Panc1 (cell line): Measurements from ENCODE around the gene GMDS. TPM values are rescaled to one million over a fixed set of nuclear protein-coding genes. Genes with fewer than 3 reads are reported as not detected.

ENCODE experiments used
- ATAC-seq: fragments of 200-7000 bp; cut with Tn5 transposase; 2 replicates; pipeline ENCODE4 v1.9.1; 2020; ENCODE audit warnings: mild to moderate bottlenecking, moderate library complexity
- BruUV-seq: library from RNA; stranded (reverse); fragments of 400-500 nt; replicated peaks from 2 replicates; lab custom pipeline; 2021; lab: Mats Ljungman, UMichigan
- CTCF ChIA-PET: fragments of 300-600 bp; sonication (Branson Sonifier 250); formaldehyde crosslinking; loops from one replicate; lab custom pipeline; 2022; ENCODE audit warnings: antibody characterized with exemption; lab: Charles Lee
- POLR2A ChIA-PET: fragments of 300-600 bp; sonication (Branson Sonifier 250); formaldehyde crosslinking; loops from one replicate; lab custom pipeline; 2022; ENCODE audit warnings: antibody characterized with exemption; lab: Charles Lee
- DNase-seq: peaks from one replicate; pipeline ENCODE4 v3.0.0-alpha.2; 2010; ENCODE audit warnings: low read depth, low spot score
- H3K27ac ChIP-seq: 2 replicates; pipeline ENCODE4 v1.5.1; 2011; ENCODE audit warnings: mild to moderate bottlenecking, low read length, inconsistent platforms
- H3K27me3 ChIP-seq: fragments of 200-500 bp; sonication (Bioruptor generic); 2 replicates; pipeline ENCODE4 v1.6.0; 2014; ENCODE audit warnings: low read length, inconsistent platforms; ENCODE audit not compliant: control insufficient read depth, insufficient read depth
- H3K36me3 ChIP-seq: fragments of 200-500 bp; sonication (Bioruptor generic); 2 replicates; pipeline ENCODE4 v1.5.1; 2014; ENCODE audit warnings: inconsistent platforms, mild to moderate bottlenecking, low read length, moderate library complexity; ENCODE audit not compliant: control insufficient read depth, insufficient read depth
- H3K4me1 ChIP-seq: 2 replicates; pipeline ENCODE4 v1.5.1; 2011; ENCODE audit warnings: inconsistent platforms, mild to moderate bottlenecking, low read length, moderate library complexity; ENCODE audit not compliant: control insufficient read depth, insufficient read depth
- H3K4me3 ChIP-seq, 2 experiments: 2 replicates each; pipeline ENCODE4 v1.5.1; 2011 to 2012; ENCODE audit warnings: low read depth in 2 of 2, low read length in 2 of 2, mild to moderate bottlenecking in 2 of 2, inconsistent platforms in 1 of 2, moderate library complexity in 1 of 2
- H3K9me3 ChIP-seq: fragments of 200-500 bp; sonication (Bioruptor generic); 2 replicates; pipeline ENCODE4 v1.5.1; 2014; ENCODE audit warnings: low read depth, mild to moderate bottlenecking, inconsistent platforms, low read length, moderate library complexity; ENCODE audit not compliant: control insufficient read depth, insufficient read depth
- POLR2AphosphoS5 ChIP-seq: IDR thresholded peaks from 2 replicates; pipeline ENCODE4 v1.6.1; 2012; ENCODE audit warnings: mild to moderate bottlenecking, low read depth, low read length, moderate library complexity
- SIN3A ChIP-seq: IDR thresholded peaks from 2 replicates; pipeline ENCODE4 v1.6.1; 2012; ENCODE audit warnings: low read depth, mild to moderate bottlenecking, low read length, moderate library complexity, borderline replicate concordance; ENCODE audit not compliant: insufficient read depth
- TCF7L2 ChIP-seq: IDR thresholded peaks from 2 replicates; pipeline ENCODE4 v1.6.1; 2011; ENCODE audit warnings: mild to moderate bottlenecking, low read depth, low read length, inconsistent platforms
- in situ Hi-C: cut with HindIII; loops from 2 replicates; pipeline ENCODE4 v1.10.0; 2016; ENCODE audit warnings: low sequenced_read_pairs, low pct_unique_long_range_greater_than_20kb
- intact Hi-C: fragments of 100-400 bp; cut with micrococcal nuclease; formaldehyde crosslinking; loops from one replicate; pipeline ENCODE4 v1.10.0; 2022; ENCODE audit not compliant: unreplicated experiment
- total RNA-seq: library from RNA; stranded (reverse); gene quantifications from one replicate; pipeline ENCODE4 v1.2.1, GENCODE V29; 2021; ENCODE audit not compliant: unreplicated experiment
- TF ChIP-seq, protein P1 (sequence below): fragments of 450-650 bp; IDR thresholded peaks from 2 replicates; pipeline ENCODE4 v1.5.1; 2017; ENCODE audit warnings: mild to moderate bottlenecking
- TF ChIP-seq, protein P2 (sequence below), 2 experiments: IDR thresholded peaks; 2 replicates each; pipeline ENCODE4 v1.6.1; 2011 to 2012; ENCODE audit warnings: low read depth in 2 of 2, control low read depth in 1 of 2, low read length in 1 of 2, mild to moderate bottlenecking in 1 of 2, moderate library complexity in 1 of 2; ENCODE audit not compliant: insufficient read depth in 1 of 2

Gene GMDS
- total RNA-seq, 1 experiment from 2014 or later, result 9.8 TPM

GRCh38 chr6:1577896-1578745, 667.3 kb downstream of the GMDS start:
- Histone ChIP-seq H3K4me1 (no peaks in the 10 kb centered on the region), H3K36me3 (no peaks in the 10 kb centered on the region), H3K27me3 (no peaks in the 10 kb centered on the region; the same call in none of the 2 replicates), H3K27ac (no peak overlapping the region), H3K9me3 (no peaks in the 10 kb centered on the region), H3K4me3 (no peak overlapping the region)
- ATAC-seq, result no peak
- intact Hi-C loops, result no loop called here
- in situ Hi-C loops, result no loop called here
- ChIA-PET POLR2A (no interaction called here), CTCF (no interaction called here)
- no peak for DNase-seq
- TF ChIP-seq POLR2AphosphoS5 (no peak), SIN3A (no peak), TCF7L2 (no peak)
- TF ChIP-seq, protein P1, sequence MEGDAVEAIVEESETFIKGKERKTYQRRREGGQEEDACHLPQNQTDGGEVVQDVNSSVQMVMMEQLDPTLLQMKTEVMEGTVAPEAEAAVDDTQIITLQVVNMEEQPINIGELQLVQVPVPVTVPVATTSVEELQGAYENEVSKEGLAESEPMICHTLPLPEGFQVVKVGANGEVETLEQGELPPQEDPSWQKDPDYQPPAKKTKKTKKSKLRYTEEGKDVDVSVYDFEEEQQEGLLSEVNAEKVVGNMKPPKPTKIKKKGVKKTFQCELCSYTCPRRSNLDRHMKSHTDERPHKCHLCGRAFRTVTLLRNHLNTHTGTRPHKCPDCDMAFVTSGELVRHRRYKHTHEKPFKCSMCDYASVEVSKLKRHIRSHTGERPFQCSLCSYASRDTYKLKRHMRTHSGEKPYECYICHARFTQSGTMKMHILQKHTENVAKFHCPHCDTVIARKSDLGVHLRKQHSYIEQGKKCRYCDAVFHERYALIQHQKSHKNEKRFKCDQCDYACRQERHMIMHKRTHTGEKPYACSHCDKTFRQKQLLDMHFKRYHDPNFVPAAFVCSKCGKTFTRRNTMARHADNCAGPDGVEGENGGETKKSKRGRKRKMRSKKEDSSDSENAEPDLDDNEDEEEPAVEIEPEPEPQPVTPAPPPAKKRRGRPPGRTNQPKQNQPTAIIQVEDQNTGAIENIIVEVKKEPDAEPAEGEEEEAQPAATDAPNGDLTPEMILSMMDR, result no peak
- TF ChIP-seq, protein P2, sequence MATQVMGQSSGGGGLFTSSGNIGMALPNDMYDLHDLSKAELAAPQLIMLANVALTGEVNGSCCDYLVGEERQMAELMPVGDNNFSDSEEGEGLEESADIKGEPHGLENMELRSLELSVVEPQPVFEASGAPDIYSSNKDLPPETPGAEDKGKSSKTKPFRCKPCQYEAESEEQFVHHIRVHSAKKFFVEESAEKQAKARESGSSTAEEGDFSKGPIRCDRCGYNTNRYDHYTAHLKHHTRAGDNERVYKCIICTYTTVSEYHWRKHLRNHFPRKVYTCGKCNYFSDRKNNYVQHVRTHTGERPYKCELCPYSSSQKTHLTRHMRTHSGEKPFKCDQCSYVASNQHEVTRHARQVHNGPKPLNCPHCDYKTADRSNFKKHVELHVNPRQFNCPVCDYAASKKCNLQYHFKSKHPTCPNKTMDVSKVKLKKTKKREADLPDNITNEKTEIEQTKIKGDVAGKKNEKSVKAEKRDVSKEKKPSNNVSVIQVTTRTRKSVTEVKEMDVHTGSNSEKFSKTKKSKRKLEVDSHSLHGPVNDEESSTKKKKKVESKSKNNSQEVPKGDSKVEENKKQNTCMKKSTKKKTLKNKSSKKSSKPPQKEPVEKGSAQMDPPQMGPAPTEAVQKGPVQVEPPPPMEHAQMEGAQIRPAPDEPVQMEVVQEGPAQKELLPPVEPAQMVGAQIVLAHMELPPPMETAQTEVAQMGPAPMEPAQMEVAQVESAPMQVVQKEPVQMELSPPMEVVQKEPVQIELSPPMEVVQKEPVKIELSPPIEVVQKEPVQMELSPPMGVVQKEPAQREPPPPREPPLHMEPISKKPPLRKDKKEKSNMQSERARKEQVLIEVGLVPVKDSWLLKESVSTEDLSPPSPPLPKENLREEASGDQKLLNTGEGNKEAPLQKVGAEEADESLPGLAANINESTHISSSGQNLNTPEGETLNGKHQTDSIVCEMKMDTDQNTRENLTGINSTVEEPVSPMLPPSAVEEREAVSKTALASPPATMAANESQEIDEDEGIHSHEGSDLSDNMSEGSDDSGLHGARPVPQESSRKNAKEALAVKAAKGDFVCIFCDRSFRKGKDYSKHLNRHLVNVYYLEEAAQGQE (IDR thresholded peaks at IDR 0.05; ENCODE audit: insufficient read depth in 1 of 2, low read depth in 2 of 2, low read length in 1 of 2), result no peak
- BruUV-seq, result no TSS peak

GRCh38 chr6:1577146-1577680, 668.2 kb downstream of the GMDS start:
- DNase-seq (no peak), ATAC-seq (no peak)
- H3K36me3 ChIP-seq, result no peaks in the 10 kb centered on the region
- TF ChIP-seq TCF7L2 (no peak), POLR2AphosphoS5 (no peak), SIN3A (no peak)
- TF ChIP-seq, protein P2 (IDR thresholded peaks at IDR 0.05; ENCODE audit: insufficient read depth in 1 of 2, low read depth in 2 of 2, low read length in 1 of 2), result no peak
- TF ChIP-seq, protein P1, result no peak
- CTCF ChIA-PET, result no interaction called here
- no peaks in the 10 kb centered on the region for H3K4me1 ChIP-seq
- no peaks in the 10 kb centered on the region; the same call in none of the 2 replicates for H3K27me3 ChIP-seq
- no TSS peak for BruUV-seq
- H3K9me3 ChIP-seq, result no peaks in the 10 kb centered on the region
- H3K27ac ChIP-seq, result no peak overlapping the region
- in situ Hi-C loops (no loop called here), intact Hi-C loops (no loop called here)
- POLR2A ChIA-PET, result no interaction called here
- no peak overlapping the region for H3K4me3 ChIP-seq
